ENCODE results near the gene LRMDA.
A peak's percentile ranks its signal among the peaks of the same experiment; 100 is the strongest.

Gene LRMDA

GRCh38 chr10:75663947-75664664 lies 232.7 kb downstream of the LRMDA start:
- TF ChIP-seq CTCF (conservative IDR thresholded peaks at IDR 0.05; ENCODE audit: low read depth, low read length) = no peak
- peak; percentile 36 for DNase-seq (ENCODE audit: low read depth)
- no peak overlapping the region for H3K4me3 ChIP-seq (ENCODE audit: low read depth, low read length)

GRCh38 chr10:75664968-75665367 lies 233.5 kb downstream of the LRMDA start:
- TF ChIP-seq CTCF (conservative IDR thresholded peaks at IDR 0.05; ENCODE audit: low read depth, low read length) = no peak
- no peak overlapping the region for H3K4me3 ChIP-seq (ENCODE audit: low read depth, low read length)
- DNase-seq (ENCODE audit: low read depth) = no peak

- H3K4me3 ChIP-seq (ENCODE audit: low read depth, low read length) = no peak overlapping the region
- TF ChIP-seq CTCF (conservative IDR thresholded peaks at IDR 0.05; ENCODE audit: low read depth, low read length) = no peak
Measured at GRCh38 chr10:75665707-75666106, 234.3 kb downstream of the LRMDA start.

DNA sequence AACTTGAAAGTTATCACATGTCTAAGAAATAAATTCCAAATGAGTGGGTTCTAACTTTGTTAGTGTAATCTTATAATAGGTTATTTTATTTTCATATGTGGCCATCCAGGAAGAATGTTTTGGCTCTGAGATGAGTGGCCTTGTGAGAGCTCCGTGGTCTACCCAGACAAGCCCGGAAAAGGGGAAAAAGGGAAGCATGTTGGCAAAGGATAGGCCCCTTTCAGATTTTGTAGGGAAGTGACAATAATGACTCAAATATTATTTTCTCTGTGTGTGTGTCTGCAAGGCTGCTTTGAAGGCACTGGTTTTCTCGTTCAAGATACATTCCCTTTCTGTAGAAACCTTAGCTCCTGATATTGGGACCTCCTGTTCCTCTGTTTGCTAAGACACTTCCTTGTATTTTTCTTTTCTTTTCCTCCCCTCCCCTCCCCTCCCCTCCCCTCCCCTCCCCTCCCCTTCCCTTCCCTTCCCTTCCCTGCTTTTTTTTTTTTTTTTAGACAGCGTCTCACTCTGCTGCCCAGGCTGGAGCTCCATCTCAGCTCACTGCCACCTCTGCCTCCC lies 240.8 kb downstream of the LRMDA start:
- no peak for DNase-seq (ENCODE audit: low read depth)

More at GRCh38 chr10:75665707-75666106, 234.3 kb downstream of the LRMDA start:
- DNase-seq (ENCODE audit: low read depth) = no peak

DNA sequence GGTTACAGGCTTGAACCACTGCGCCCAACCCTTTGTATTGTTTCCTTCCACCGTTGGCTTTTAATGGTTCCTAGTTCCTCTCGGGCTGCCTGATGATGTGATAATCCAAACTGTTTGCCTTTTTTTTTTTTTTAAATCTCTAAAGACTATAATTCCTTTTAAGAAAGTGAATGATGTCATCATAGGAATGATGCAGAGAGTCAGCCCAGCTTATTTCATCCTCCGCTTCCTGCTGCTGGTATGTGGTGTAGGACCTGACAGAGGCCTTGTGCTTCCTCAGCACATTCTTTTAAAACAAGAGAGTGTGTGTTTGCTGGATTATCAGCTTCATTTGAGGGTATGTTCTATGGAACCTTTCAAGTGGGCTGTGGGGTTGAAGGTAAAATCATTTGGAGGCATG lies 241.4 kb downstream of the LRMDA start:
- TF ChIP-seq CTCF (conservative IDR thresholded peaks at IDR 0.05; ENCODE audit: low read depth, low read length) = no peak
- H3K4me3 ChIP-seq (ENCODE audit: low read depth, low read length) = no peak overlapping the region
- peak; percentile 8 for DNase-seq (ENCODE audit: low read depth)

More for the DNA sequence above, 240.8 kb downstream of the LRMDA start:
- H3K4me3 ChIP-seq (ENCODE audit: low read depth, low read length) = no peak overlapping the region
- no peak for TF ChIP-seq CTCF (conservative IDR thresholded peaks at IDR 0.05; ENCODE audit: low read depth, low read length)

DNA sequence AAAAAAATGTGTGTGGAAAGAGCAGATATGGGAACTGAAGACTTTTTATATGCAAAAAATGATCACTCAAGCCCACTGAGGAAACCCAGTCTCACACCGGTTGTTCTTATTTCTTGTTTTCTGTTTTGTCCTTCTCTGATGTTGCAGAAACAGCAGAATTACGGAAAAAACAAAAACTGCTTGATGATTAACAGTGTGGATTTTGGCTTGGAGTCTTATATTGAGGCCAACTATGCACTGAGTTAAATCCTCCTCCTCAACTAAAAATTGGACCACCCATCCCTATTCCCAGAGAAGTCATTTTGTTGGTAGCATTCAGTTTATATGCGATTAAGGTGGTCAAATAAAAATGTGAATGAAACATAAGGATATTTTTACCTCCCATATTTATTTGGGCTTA lies 246.1 kb downstream of the LRMDA start:
- DNase-seq (ENCODE audit: low read depth) = no peak
- TF ChIP-seq CTCF (conservative IDR thresholded peaks at IDR 0.05; ENCODE audit: low read depth, low read length) = no peak
- no peak overlapping the region for H3K4me3 ChIP-seq (ENCODE audit: low read depth, low read length)

DNA sequence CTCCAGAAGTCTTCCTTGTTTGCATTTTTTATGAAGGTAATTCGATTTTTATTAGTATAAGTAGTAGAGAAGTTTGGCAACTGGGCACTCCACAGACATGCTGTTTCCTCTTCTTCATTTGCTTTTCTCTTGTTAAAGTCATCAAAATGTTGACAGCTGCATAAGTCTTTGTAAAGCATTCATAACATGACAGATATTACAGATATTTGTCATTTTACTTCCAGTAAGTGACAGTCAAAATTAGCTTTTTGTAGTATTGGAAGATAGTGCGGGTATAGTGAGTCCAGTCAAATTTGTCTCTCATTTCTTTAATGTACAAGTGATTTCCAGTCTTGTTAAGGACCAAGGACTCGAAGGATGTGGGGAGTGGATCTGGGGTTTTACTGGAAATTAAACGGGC lies 247.1 kb downstream of the LRMDA start:
- TF ChIP-seq CTCF (conservative IDR thresholded peaks at IDR 0.05; ENCODE audit: low read depth, low read length) = no peak
- H3K4me3 ChIP-seq (ENCODE audit: low read depth, low read length) = no peak overlapping the region

More for the DNA sequence above, 247.1 kb downstream of the LRMDA start:
- no peak for DNase-seq (ENCODE audit: low read depth)
